PC-3 (cell line): ENCODE measurements around the gene AP2A1.

Source experiments
- EZH2 ChIP-seq: fragments of 300-600 bp; sonication (generic); IDR thresholded peaks from one replicate; pipeline ENCODE4 v1.6.1; 2017; ENCODE audit warnings: antibody characterized with exemption, mild to moderate bottlenecking, low read length; ENCODE audit not compliant: unreplicated experiment
- EZH2phosphoT487 ChIP-seq: fragments of 300-600 bp; sonication (generic); IDR thresholded peaks from 2 replicates; pipeline ENCODE4 v1.6.1; 2018; ENCODE audit warnings: mild to moderate bottlenecking, antibody characterized with exemption, low read length, borderline replicate concordance
- TF ChIP-seq, protein P1 (sequence below): fragments of 300-600 bp; sonication (generic); conservative IDR thresholded peaks from 2 replicates; pipeline ENCODE4 v1.5.1; 2017; ENCODE audit warnings: antibody characterized with exemption, low read depth, mild to moderate bottlenecking, low read length

GRCh38 chr19:49807904-49808675 is 41.3 kb downstream of the AP2A1 start:
- TF ChIP-seq, protein P1, sequence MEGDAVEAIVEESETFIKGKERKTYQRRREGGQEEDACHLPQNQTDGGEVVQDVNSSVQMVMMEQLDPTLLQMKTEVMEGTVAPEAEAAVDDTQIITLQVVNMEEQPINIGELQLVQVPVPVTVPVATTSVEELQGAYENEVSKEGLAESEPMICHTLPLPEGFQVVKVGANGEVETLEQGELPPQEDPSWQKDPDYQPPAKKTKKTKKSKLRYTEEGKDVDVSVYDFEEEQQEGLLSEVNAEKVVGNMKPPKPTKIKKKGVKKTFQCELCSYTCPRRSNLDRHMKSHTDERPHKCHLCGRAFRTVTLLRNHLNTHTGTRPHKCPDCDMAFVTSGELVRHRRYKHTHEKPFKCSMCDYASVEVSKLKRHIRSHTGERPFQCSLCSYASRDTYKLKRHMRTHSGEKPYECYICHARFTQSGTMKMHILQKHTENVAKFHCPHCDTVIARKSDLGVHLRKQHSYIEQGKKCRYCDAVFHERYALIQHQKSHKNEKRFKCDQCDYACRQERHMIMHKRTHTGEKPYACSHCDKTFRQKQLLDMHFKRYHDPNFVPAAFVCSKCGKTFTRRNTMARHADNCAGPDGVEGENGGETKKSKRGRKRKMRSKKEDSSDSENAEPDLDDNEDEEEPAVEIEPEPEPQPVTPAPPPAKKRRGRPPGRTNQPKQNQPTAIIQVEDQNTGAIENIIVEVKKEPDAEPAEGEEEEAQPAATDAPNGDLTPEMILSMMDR, result no peak
- TF ChIP-seq EZH2, result no peak
- TF ChIP-seq EZH2phosphoT487, result no peak
